ENCODE data around the gene GPRC5A.

Gene GPRC5A

GRCh38 chr12:12965836-12966235, 74.5 kb downstream of the GPRC5A start:
- ChIA-PET POLR2A (no interaction called here), CTCF (no interaction called here)
- Histone ChIP-seq H3K27me3 (replicated peaks in 2 of 5; ENCODE audit: control insufficient read depth in 4 of 5, insufficient read depth in 5 of 5, low read length in 4 of 5) (no peaks in the 10 kb centered on the region), H3K9me3 (ENCODE audit: control extremely low read depth in 1 of 5, control insufficient read depth in 4 of 5, insufficient read depth in 2 of 5, low read depth in 1 of 5, low read length in 4 of 5) (no peaks in the 10 kb centered on the region), H3K4me1 (ENCODE audit: control extremely low read depth in 1 of 4, control insufficient read depth in 4 of 4, insufficient read depth in 4 of 4, low read length in 3 of 4) (peaks cover 0 to 4% (median 0%) of the 10 kb centered on the region in 4 experiments), H3K4me3 (ENCODE audit: control insufficient read depth in 1 of 7, extremely low read depth in 1 of 7, insufficient read depth in 4 of 7, low read depth in 2 of 7, low read length in 6 of 7) (no peak overlapping the region), H3K27ac (ENCODE audit: insufficient read depth in 1 of 2, low read depth in 1 of 2, low read length in 2 of 2, poor library complexity in 1 of 2, severe bottlenecking in 2 of 2) (no peak overlapping the region), H3K36me3 (ENCODE audit: control insufficient read depth in 4 of 4, insufficient read depth in 4 of 4, low read length in 3 of 4) (peaks cover 0 to 3% (median 1%) of the 10 kb centered on the region in 4 experiments)
- DNase-seq, result no peak
- 100% methylated on average over 3 of the region's 4 CpGs for WGBS (ENCODE audit: insufficient coverage)
